GM12878 (cell line): ENCODE data around the gene ARHGEF10L. TPM values are rescaled to one million over a fixed set of nuclear protein-coding genes. Genes with fewer than 3 reads are reported as not detected.
A peak's percentile ranks its signal among the peaks of the same experiment; 100 is the strongest.

Experiments
- ATAC-seq: fragments of 200-7000 bp; cut with Tn5 transposase; 3 replicates; pipeline ENCODE4 v1.9.1; 2020; ENCODE audit warnings: mild to moderate bottlenecking, moderate library complexity
- BruUV-seq: library from RNA; stranded (reverse); fragments of 400-500 nt; replicated peaks from 2 replicates; lab custom pipeline; 2021; lab: Mats Ljungman, UMichigan
- CTCF ChIA-PET: fragments of 300-600 bp; sonication (Branson Sonifier 250); formaldehyde crosslinking; extraction: SDS; loops from one replicate; lab custom pipeline; 2021; ENCODE audit warnings: inconsistent platforms; lab: Yijun Ruan, JAX
- POLR2A ChIA-PET: fragments of 350-600 bp; formaldehyde crosslinking; extraction: SDS; loops from one replicate; lab custom pipeline; 2021; ENCODE audit warnings: inconsistent platforms; lab: Charles Lee
- RAD21 ChIA-PET: fragments of 300-600 bp; sonication (Branson Sonifier 250); formaldehyde crosslinking; loops from one replicate; lab custom pipeline; 2023; ENCODE audit warnings: antibody characterized with exemption; ENCODE audit not compliant: unreplicated experiment; lab: Charles Lee
- SMC1A ChIA-PET: fragments of 300-600 bp; sonication (Branson Sonifier 250); formaldehyde crosslinking; loops from one replicate; lab custom pipeline; 2023; ENCODE audit not compliant: unreplicated experiment, uncharacterized antibody; lab: Charles Lee
- DNase-seq: peaks from one replicate; pipeline ENCODE4 v3.0.0-alpha.2; 2011; ENCODE audit warnings: low read depth, low spot score
- FAIRE-seq: peaks from 3 replicates; lab custom pipeline; 2011; peaks lifted over from hg19 to GRCh38; lab: Jason Lieb, UNC
- H2AFZ ChIP-seq: 2 replicates; pipeline ENCODE4 v1.6.0; 2011; ENCODE audit warnings: low read depth, low read length, control low read depth; ENCODE audit not compliant: control insufficient read depth
- H3K27ac ChIP-seq: 2 replicates; pipeline ENCODE4 v1.5.1; 2011; ENCODE audit warnings: control low read depth; ENCODE audit not compliant: control insufficient read depth, insufficient read depth
- H3K27me3 ChIP-seq, 2 experiments: replicated peaks in 1 of 2; 2 replicates each; pipeline versions ENCODE4 v1.6.0 to v1.6.1; 2011; ENCODE audit warnings: low read length in 1 of 2; ENCODE audit not compliant: control insufficient read depth in 2 of 2, insufficient read depth in 2 of 2
- H3K36me3 ChIP-seq, 2 experiments: 2 replicates each; pipeline ENCODE4 v1.5.1; 2011; ENCODE audit warnings: low read length in 1 of 2; ENCODE audit not compliant: control insufficient read depth in 2 of 2, insufficient read depth in 2 of 2
- H3K4me1 ChIP-seq: 2 replicates; pipeline ENCODE4 v1.6.1; 2011; ENCODE audit warnings: mild to moderate bottlenecking, low read length, moderate library complexity, mixed read lengths; ENCODE audit not compliant: control insufficient read depth, insufficient read depth
- H3K4me2 ChIP-seq: 2 replicates; pipeline ENCODE4 v1.6.0; 2011; ENCODE audit warnings: control low read depth; ENCODE audit not compliant: control insufficient read depth, insufficient read depth
- H3K4me3 ChIP-seq: fragments of 200-600 bp; sonication (generic); 2 replicates; pipeline ENCODE4 v1.5.1; 2016
- H3K79me2 ChIP-seq: 2 replicates; pipeline ENCODE4 v1.6.0; 2011; ENCODE audit warnings: low read length; ENCODE audit not compliant: control insufficient read depth, insufficient read depth
- H3K9ac ChIP-seq: 2 replicates; pipeline ENCODE4 v1.8.0; 2011; ENCODE audit warnings: low read length, control low read depth, mixed read lengths; ENCODE audit not compliant: control insufficient read depth, insufficient read depth
- H3K9me3 ChIP-seq: replicated peaks from 3 replicates; pipeline ENCODE4 v1.5.1; 2011; ENCODE audit warnings: mild to moderate bottlenecking, low read length; ENCODE audit not compliant: control insufficient read depth, insufficient read depth
- H4K20me1 ChIP-seq: 2 replicates; pipeline ENCODE4 v1.6.0; 2011; ENCODE audit not compliant: control insufficient read depth, insufficient read depth
- CBFB ChIP-seq: IDR thresholded peaks from 2 replicates; pipeline ENCODE4 v1.6.1; 2016; ENCODE audit warnings: antibody characterized with exemption, low read depth
- CBX3 ChIP-seq: fragments of 200-600 bp; sonication (generic); IDR thresholded peaks from 2 replicates; pipeline ENCODE4 v1.6.1; 2016; ENCODE audit warnings: low read depth, borderline replicate concordance
- ETV6 ChIP-seq, 2 experiments: fragments of 450-650 bp in 1 of 2; IDR thresholded peaks in 1 of 2; conservative IDR thresholded peaks in 1 of 2; 2 replicates each; pipeline ENCODE4 v1.6.1; 2014; ENCODE audit warnings: antibody characterized with exemption in 1 of 2, borderline replicate concordance in 1 of 2, low read depth in 1 of 2, mild to moderate bottlenecking in 1 of 2, moderate library complexity in 1 of 2
- FOXM1 ChIP-seq: IDR thresholded peaks from 2 replicates; pipeline ENCODE4 v1.6.1; 2012; ENCODE audit warnings: low read depth, mild to moderate bottlenecking, inconsistent platforms, low read length, moderate library complexity
- IRF4 ChIP-seq: IDR thresholded peaks from 2 replicates; pipeline ENCODE4 v1.6.1; 2011; ENCODE audit warnings: low read depth, low read length
- JUNB ChIP-seq: IDR thresholded peaks from 2 replicates; pipeline ENCODE4 v1.6.1; 2016; ENCODE audit warnings: antibody characterized with exemption, mild to moderate bottlenecking
- MEF2A ChIP-seq: IDR thresholded peaks from 2 replicates; pipeline ENCODE4 v1.6.1; 2011; ENCODE audit warnings: low read depth, mild to moderate bottlenecking, low read length, moderate library complexity; ENCODE audit not compliant: insufficient read depth
- NFYB ChIP-seq: IDR thresholded peaks from 2 replicates; pipeline ENCODE4 v1.6.1; 2011; ENCODE audit warnings: low read depth, mild to moderate bottlenecking, low read length, improper control_type of control experiment, moderate library complexity; ENCODE audit not compliant: insufficient read depth
- POLR2A ChIP-seq: IDR thresholded peaks from 2 replicates; pipeline ENCODE4 v1.6.1; 2011; ENCODE audit warnings: low read depth, mild to moderate bottlenecking, low read length
- RELA ChIP-seq: fragments of 450-650 bp; IDR thresholded peaks from 2 replicates; pipeline ENCODE4 v1.8.0; 2014; ENCODE audit warnings: borderline replicate concordance; ENCODE audit not compliant: partially characterized antibody
- RUNX3 ChIP-seq: IDR thresholded peaks from 2 replicates; pipeline ENCODE4 v1.6.1; 2012; ENCODE audit warnings: low read length, inconsistent platforms
- SIN3A ChIP-seq: IDR thresholded peaks from 2 replicates; pipeline ENCODE4 v1.6.1; 2012; ENCODE audit warnings: low read depth, low read length, improper control_type of control experiment
- SMAD1 ChIP-seq: fragments of 450-650 bp; IDR thresholded peaks from 2 replicates; pipeline ENCODE4 v1.6.1; 2018; ENCODE audit warnings: mild to moderate bottlenecking, low read depth; ENCODE audit not compliant: partially characterized antibody
- ZBTB4 ChIP-seq: fragments of 450-650 bp; formaldehyde crosslinking; IDR thresholded peaks from 2 replicates; pipeline ENCODE4 v1.4.0; 2022; ENCODE audit warnings: mild to moderate bottlenecking, moderate library complexity
- WGBS: methylation state at CpG from one replicate; pipeline ENCODE4 v1.1.6; 2016; ENCODE audit warnings: low lambda C conversion rate; ENCODE audit not compliant: insufficient replicate concordance, insufficient coverage; ENCODE audit errors: missing lambda C conversion rate; 5-methylcytosine and 5-hydroxymethylcytosine counted together
- in situ Hi-C: fragments of 300-500 bp; cut with MboI; formaldehyde crosslinking; loops from 9 replicates; pipeline ENCODE4 v1.14.3; 2018; ENCODE audit warnings: mixed read lengths
- intact Hi-C: fragments of 100-400 bp; cut with micrococcal nuclease; formaldehyde crosslinking; loops from one replicate; pipeline ENCODE4 v1.14.2; 2022; ENCODE audit not compliant: unreplicated experiment
- polyA plus RNA-seq, 11 experiments: library from polyadenylated mRNA; depleted of rRNA in 4 of 11; unstranded in 6 of 11; stranded (reverse) in 5 of 11; fragments of >200 nt; fragmentation: Nextera tagmentation in 4 of 11; fragmentation: Illumina TruSeq in 1 of 11; extraction: Ambion mirVana in 4 of 11; extraction: Trizol in 1 of 11; gene quantifications; 1 replicate in 1 of 11; 2 replicates in 10 of 11; pipeline versions ENCODE4 v1.2.1 to v1.2.3, GENCODE V29; 2011 to 2016; ENCODE audit warnings: inconsistent platforms in 2 of 11, missing spikeins in 2 of 11, low read depth in 1 of 11
- total RNA-seq, 4 experiments: library from RNA; depleted of rRNA in 3 of 4; stranded (reverse); fragments of >200 nt in 3 of 4; fragmentation: Illumina TruSeq in 1 of 4; extraction: Trizol in 1 of 4; gene quantifications; 2 replicates each; pipeline versions ENCODE4 v1.2.1 to v1.2.3, GENCODE V29; 2013 to 2021
- TF ChIP-seq, protein P1 (sequence below): IDR thresholded peaks from 2 replicates; pipeline ENCODE4 v1.6.1; 2012; ENCODE audit warnings: low read depth, low read length, improper control_type of control experiment

ARHGEF10L gene
- total and polyA plus RNA-seq, 10 of the 15 experiments (the other 5 are each of a cell fraction or from before 2014, with no cell fraction given): 0.05 to 0.94 (median 0.28) TPM; not detected in 2

- no peak for TF ChIP-seq SMAD1
Measured at GRCh38 chr1:17549384-17549783, 9.9 kb downstream of the ARHGEF10L start (continued).

GRCh38 chr1:17550729-17551584 lies 11.5 kb downstream of the ARHGEF10L start:
- H3K4me2 ChIP-seq: no peak overlapping the region
- FAIRE-seq (peak; percentile 41), DNase-seq (no peak)
- no peak overlapping the region for H3K4me3 ChIP-seq
- no peak overlapping the region for H3K9ac ChIP-seq
- RAD21 ChIA-PET: interaction anchor here (1.0 to 1.1 kb wide), 4 partner anchors 14 to 56 kb away, joined by 3 to 4 read pairs (median 3); no protein-coding TSS in a partner anchor
- no peak overlapping the region for H3K27ac ChIP-seq
- BruUV-seq: no TSS peak
- H4K20me1 ChIP-seq: no peaks in the 10 kb centered on the region
- H3K4me1 ChIP-seq: no peaks in the 10 kb centered on the region
- no peaks in the 10 kb centered on the region for H3K79me2 ChIP-seq
- no peaks in the 10 kb centered on the region for H3K9me3 ChIP-seq
- no peak overlapping the region for H2AFZ ChIP-seq
- in situ Hi-C loops: no loop called here
- H3K36me3 ChIP-seq: no peaks in the 10 kb centered on the region
- no peaks in the 10 kb centered on the region; a peak in 1 of 4 replicates for H3K27me3 ChIP-seq
- TF ChIP-seq NFYB: no peak
- no peak for TF ChIP-seq MEF2A
- TF ChIP-seq ETV6 (conservative IDR thresholded peaks at IDR 0.05 in 1 of 2, IDR thresholded peaks at IDR 0.05 in 1 of 2; ENCODE audit: borderline replicate concordance in 1 of 2, low read depth in 1 of 2): no peak
- TF ChIP-seq POLR2A: no peak
- no peak for TF ChIP-seq SIN3A
- TF ChIP-seq JUNB: no peak
- TF ChIP-seq RELA: no peak
- no peak for TF ChIP-seq CBFB
- TF ChIP-seq, protein P1, sequence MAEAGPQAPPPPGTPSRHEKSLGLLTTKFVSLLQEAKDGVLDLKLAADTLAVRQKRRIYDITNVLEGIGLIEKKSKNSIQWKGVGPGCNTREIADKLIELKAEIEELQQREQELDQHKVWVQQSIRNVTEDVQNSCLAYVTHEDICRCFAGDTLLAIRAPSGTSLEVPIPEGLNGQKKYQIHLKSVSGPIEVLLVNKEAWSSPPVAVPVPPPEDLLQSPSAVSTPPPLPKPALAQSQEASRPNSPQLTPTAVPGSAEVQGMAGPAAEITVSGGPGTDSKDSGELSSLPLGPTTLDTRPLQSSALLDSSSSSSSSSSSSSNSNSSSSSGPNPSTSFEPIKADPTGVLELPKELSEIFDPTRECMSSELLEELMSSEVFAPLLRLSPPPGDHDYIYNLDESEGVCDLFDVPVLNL: no peak
- no peak for TF ChIP-seq IRF4
- no peak for TF ChIP-seq ZBTB4 (CRISPR knock-in tag)
- no peak for TF ChIP-seq RUNX3
- no peak for TF ChIP-seq FOXM1
- TF ChIP-seq CBX3: no peak
- TF ChIP-seq, all 136 proteins: peak for 0
- ChIA-PET POLR2A (interaction anchor here (1.3 kb wide), 1 partner anchor 31 kb away, joined by 4 read pairs; no protein-coding TSS in a partner anchor), SMC1A (interaction anchor here (2.0 to 3.4 kb wide), 2 partner anchors 10 to 12 kb away, joined by 10 read pairs; no protein-coding TSS in a partner anchor), CTCF (interaction anchor here (1.1 to 2.7 kb wide), 2 partner anchors 20 to 56 kb away, joined by 3 to 9 read pairs; no protein-coding TSS in a partner anchor)
- ATAC-seq: no peak; the same call in 2 of the 3 replicates
- intact Hi-C loops: loop anchor here (5.0 kb wide), 1 partner anchor 49 kb away; no protein-coding TSS in a partner anchor
- WGBS: 36% methylated on average over 15 of the region's 15 CpGs
